ENCODE results near the gene TPO.
A peak's percentile ranks its signal among the peaks of the same experiment; 100 is the strongest.
"Not testable (repeated sequence)": the region's sequence is repeated elsewhere in the genome, so short reads cannot be mapped to it uniquely, and the experiment has no call there.

Gene TPO

GRCh38 chr2:1501991-1502390 lies 88.7 kb downstream of the TPO start:
- DNase-seq = no peak

GRCh38 chr2:1502891-1503304 lies 89.6 kb downstream of the TPO start:
- DNase-seq = no peak

DNA sequence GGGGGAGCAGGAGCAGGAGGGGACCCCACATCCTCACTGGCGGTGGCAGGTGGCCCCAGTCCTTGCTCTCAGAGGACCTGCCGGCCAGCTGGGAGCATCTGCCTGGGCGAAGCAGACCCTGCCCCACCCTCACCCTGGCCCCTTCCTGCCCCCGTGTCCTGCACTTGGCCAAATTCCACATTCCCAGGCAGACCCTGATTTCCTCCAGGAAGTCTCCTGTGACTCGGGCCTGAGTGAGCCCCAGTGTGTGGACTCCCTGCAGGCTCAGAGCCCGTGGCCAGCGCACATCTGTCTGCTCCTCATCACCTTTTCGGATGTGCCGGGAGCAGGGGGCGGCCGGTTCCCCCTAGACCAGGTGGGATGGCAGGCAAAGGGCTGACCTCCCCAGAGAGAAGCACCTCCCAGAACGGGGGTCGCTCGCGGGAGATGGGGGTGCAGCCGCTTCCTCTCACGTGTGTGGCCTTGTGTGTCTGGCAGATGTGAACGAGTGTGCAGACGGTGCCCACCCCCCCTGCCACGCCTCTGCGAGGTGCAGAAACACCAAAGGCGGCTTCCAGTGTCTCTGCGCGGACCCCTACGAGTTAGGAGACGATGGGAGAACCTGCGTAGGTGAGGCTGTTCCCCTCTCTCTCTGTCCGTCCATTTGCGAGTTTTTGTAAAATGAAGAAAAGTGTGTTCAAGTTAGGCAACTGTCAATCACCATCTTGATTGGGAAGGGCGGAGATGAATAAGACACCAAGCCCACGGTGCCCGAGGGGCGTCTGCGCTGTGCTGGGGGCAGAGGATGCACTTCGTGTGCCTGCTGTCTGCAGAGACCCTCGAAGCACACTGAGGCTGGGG lies 90.4 kb downstream of the TPO start:
- no peak for DNase-seq

GRCh38 chr2:1504311-1504750 lies 91.1 kb downstream of the TPO start:
- no peak for DNase-seq

GRCh38 chr2:1505031-1505441 lies 91.8 kb downstream of the TPO start:
- DNase-seq = no peak

DNA sequence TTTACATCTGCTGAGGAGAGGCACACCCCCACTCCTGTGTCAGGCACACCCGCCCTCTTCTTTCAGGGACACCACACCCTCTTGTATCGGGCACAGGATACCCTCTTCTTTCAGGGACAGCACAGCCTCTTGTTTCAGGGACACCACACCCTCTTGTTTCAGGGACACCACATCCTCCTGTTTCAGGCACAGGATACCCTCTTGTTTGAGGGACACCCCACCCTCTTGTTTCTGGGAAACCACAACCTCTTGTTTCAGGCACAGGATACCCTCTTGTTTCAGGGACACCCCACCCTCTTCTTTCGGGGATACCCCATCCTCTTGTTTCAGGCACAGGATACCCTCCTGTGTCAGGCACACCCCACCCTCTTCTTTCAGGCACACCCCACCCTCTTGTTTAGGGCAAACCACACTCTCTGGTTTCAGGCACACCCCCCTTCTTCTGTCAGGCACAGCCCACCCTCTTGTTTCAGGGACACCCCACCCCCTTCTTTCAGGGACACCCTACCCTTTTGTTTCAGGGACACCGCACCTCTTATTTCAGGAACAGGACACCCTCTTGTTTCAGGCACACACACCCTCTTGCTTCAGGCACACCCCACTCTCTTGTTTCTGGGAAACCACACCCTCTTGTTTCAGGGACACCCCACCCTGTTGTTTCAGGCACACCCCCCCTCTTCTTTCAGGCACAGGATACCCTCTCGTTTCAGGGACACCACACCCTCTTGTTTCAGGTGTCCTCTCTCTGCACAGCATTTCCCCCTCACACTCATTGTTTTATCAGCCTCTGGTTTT lies 96.2 kb downstream of the TPO start:
- DNase-seq = no peak

- DNase-seq = no peak
Measured at GRCh38 chr2:1510176-1510575, 96.9 kb downstream of the TPO start.

DNA sequence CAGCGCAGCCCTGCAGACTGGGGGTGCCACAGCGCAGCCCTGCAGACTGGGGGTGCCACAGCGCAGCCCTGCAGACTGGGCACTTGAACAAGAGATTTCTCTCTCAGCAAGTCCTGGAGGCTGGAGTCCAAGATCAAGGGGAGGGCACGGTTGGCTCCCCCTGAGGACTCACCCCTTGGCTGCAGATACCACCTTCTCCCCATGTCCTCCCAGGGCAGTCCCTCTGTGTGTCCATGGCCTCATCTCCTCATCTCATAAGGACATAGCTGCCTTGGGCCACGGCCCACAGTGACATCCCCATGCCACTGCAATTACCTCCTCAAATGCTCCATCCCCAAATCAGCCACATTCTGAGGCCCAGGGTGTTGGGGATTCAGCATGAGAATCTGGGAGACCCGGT lies 98.2 kb downstream of the TPO start:
- DNase-seq = no peak

DNA sequence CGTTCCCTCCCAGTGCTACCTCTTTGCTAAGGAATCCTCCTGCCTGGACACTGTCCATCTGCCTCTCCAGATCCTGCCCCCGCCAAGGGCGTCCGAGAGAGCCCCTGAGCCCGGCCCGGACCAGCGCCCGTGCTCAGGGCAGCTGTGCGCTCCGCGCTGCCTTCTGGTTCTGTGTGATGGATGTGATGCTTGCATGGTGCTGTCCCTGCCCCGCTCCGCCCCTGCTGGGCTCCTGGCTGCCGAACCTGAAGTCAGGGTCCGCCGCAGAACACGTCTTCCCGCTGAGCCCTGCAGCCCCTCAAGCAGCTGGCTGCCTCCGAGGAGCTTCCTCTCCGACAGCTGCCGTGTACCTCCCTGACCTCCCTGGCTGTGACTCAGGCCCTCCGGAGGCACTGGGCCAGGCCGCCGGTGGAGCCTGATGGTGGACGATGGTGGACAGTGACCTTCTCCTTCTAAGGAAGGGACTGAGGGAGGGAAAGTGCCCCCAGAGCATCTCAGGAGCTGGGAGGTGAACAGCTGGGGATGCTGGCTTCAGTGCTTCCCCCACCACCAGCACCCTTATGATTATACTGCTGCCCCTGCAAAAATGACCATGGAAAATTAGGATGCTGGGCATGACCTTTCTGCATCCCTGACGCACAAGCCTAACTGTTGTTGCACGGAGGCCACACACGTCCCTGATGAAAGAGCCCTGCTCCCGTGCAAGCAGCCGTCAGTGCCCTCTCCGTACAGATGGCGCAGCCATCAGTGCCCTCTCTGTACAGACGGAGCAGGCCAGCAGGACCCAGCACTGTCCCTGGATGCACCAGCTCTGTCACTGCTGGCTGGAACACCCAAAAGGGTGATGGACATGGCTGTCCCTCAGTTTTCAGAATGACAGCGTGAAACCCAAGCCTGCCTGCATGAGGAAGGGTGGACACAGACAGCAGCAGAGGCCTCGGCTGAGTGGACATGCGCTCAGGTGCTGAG lies 99.3 kb downstream of the TPO start:
- no peak for DNase-seq

DNA sequence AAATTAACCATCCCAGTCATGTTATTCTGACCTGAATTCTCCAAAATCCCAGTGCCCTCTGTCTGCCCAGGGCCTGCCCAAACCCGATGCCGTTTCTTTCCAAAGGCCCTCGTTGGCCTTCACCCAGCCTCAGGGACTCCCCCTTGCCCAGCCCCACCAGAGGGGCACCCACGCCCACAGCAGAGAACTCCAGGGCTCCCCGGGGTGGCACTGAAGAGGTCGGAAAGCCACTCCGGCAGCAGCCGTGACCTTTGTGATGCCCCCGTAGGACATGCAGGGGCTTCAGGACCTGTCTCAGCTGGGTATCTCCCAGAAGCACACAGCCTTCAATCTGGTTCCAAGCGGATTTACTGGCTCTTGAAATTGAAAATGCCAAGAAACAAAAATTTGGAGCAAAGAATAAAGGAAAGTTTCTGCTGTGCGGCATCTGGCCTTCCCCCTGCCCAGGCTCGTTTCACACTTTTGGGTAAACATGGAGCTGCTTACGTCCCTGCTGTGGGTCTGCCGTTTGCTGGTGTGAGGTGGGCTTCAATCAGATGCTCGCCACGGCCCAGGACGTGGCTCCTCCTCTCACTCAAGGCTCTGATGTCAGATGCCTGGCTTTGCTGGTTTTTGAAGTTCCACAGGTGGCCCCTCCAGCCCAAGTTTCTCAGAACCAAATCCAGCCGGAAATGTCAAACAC lies 101.3 kb downstream of the TPO start:
- no peak for DNase-seq

DNA sequence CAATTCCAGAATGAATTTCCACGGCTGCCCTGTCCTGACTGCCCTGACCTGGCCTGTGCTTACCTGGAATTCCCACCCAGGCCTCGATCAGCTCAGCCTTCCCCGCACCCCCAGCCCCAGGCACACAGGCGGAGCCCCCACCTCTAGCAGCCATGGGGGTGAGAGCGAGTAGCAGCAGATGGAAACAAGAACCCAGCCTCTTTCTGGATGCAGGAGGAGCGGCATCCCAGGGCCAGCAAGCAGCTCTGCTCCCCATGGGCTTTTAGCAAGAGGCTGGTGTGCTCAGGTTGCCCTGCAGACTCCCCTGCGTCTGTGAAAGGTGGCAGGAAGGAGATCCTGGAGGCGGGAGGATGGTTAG lies 101.8 kb downstream of the TPO start:
- no peak for DNase-seq

GRCh38 chr2:1515986-1516797 lies 102.9 kb downstream of the TPO start:
- no peak for DNase-seq

DNA sequence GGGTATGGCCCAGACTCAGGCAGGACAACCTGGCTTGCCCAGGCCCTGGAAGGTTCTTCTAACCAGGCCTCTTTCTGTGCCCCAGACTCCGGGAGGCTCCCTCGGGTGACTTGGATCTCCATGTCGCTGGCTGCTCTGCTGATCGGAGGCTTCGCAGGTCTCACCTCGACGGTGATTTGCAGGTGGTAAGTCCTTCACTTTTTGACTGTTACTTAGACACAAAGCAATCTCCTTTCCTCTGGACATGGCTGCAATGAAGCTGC lies 103.5 kb downstream of the TPO start:
- no peak for DNase-seq

DNA sequence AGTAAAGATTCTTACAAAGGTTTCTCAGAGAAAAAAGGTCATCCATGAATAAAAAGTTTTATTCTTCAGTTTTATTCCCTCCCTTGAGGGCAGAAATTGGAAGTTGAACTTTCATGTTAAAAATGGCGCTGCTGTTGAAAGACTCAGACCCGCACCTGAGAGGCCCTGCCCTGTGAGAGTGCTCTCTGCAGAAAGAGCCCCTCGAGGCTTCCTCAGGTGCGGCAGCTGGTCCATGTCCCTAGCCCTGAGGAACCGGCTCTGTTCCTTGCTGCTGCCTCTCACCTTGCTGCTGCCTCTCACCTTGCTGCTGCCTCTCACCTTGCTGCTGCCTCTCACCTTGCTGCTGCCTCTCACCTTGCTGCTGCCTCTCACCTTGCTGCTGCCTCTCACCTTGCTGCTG lies 104.0 kb downstream of the TPO start:
- not testable (repeated sequence) for DNase-seq

DNA sequence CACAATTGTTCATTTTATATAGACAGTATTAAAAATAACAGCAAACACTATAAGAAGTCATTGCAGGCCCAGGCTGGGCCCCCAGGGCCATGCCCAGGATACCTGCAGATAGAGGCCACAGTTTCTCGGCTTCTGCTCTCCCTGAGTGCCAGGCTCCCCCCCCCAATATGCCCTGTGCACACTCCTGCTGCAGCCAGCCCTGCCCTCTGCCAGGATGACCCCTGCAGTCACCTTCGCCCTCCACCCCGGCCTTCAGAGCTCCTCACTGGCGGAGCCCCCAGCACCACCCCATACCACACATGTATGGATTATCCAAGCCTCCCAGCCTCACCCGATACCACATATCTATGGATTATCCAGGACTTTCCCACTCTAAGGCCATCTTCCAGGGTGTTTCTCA lies 104.5 kb downstream of the TPO start:
- no peak for DNase-seq

DNA sequence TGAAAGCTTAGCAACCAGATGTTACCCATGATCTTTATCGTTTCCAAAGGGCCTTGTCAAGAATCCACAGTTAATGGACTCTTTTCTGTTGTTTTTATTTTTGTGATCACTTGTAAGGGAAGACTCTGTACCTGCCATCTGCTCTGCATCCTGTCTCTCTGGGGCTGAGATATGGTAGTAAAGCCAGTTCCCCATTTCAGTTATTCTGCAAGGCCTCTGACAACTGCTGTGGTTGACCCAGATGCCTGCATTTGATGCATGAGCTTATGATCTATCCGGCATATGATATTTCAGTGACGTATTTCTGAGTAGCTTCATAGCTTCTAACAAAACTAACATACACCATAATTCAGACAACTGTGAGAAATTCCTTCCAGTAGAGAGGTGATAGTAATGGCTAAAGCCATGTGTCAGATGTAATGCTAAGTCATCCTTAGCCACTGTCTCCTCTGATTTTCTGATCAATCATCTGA lies 105.1 kb downstream of the TPO start:
- peak in 1 of 58 donors; percentile 11 for DNase-seq

GRCh38 chr2:1518867-1519530 lies 105.7 kb downstream of the TPO start:
- no peak for DNase-seq

GRCh38 chr2:1521191-1521877 lies 108.1 kb downstream of the TPO start:
- no peak for DNase-seq

All from anterior cingulate cortex (tissue), 58 donors.